A549 (cell line): ENCODE measurements around the gene PCNX4.

Experiments used
- BHLHE40 ChIP-seq: IDR thresholded peaks from 2 replicates; pipeline ENCODE4 v1.6.1; 2012; ENCODE audit warnings: low read depth, low read length, inconsistent platforms
- CBX8 ChIP-seq: fragments of 200-600 bp; sonication (generic); IDR thresholded peaks from 2 replicates; pipeline ENCODE4 v1.6.1; 2016
- CEBPB ChIP-seq, 2 experiments: fragments of >200 bp in 1 of 2; sonication (Bioruptor Twin) in 1 of 2; formaldehyde crosslinking in 1 of 2; IDR thresholded peaks; 2 replicates each; pipeline ENCODE4 v1.6.1; 2012 to 2016
- CHD2 ChIP-seq: fragments of 150-350 bp; IDR thresholded peaks from 2 replicates; pipeline ENCODE4 v1.6.1; 2014; ENCODE audit warnings: low read length; ENCODE audit not compliant: partially characterized antibody
- CTCF ChIP-seq: fragments of >200 bp; sonication (Bioruptor Twin); formaldehyde crosslinking; IDR thresholded peaks from 3 replicates; pipeline ENCODE4 v1.5.1; 2016
- KDM1A ChIP-seq: fragments of 200-600 bp; sonication (generic); IDR thresholded peaks from 2 replicates; pipeline ENCODE4 v1.6.1; 2016; ENCODE audit warnings: low read depth, mild to moderate bottlenecking
- KDM5A ChIP-seq: fragments of 200-600 bp; sonication (generic); IDR thresholded peaks from 2 replicates; pipeline ENCODE4 v1.6.1; 2016; ENCODE audit warnings: antibody characterized with exemption, mild to moderate bottlenecking
- MAZ ChIP-seq: fragments of 150-350 bp; IDR thresholded peaks from 2 replicates; pipeline ENCODE4 v1.6.1; 2014; ENCODE audit warnings: antibody characterized with exemption, low read depth, low read length, borderline replicate concordance
- MYC ChIP-seq: IDR thresholded peaks from 2 replicates; pipeline ENCODE4 v1.6.1; 2012; ENCODE audit warnings: mild to moderate bottlenecking, inconsistent platforms, low read length, improper control_type of control experiment, borderline replicate concordance
- POLR2A ChIP-seq: IDR thresholded peaks from 2 replicates; pipeline ENCODE4 v1.6.1; 2012; ENCODE audit warnings: mild to moderate bottlenecking, low read length
- TF ChIP-seq, protein P1 (sequence below): IDR thresholded peaks from 2 replicates; pipeline ENCODE4 v1.6.1; 2012
- TF ChIP-seq, protein P2 (sequence below): fragments of 450-650 bp; IDR thresholded peaks from 2 replicates; pipeline ENCODE4 v1.6.1; 2014; ENCODE audit warnings: antibody characterized with exemption

DNA sequence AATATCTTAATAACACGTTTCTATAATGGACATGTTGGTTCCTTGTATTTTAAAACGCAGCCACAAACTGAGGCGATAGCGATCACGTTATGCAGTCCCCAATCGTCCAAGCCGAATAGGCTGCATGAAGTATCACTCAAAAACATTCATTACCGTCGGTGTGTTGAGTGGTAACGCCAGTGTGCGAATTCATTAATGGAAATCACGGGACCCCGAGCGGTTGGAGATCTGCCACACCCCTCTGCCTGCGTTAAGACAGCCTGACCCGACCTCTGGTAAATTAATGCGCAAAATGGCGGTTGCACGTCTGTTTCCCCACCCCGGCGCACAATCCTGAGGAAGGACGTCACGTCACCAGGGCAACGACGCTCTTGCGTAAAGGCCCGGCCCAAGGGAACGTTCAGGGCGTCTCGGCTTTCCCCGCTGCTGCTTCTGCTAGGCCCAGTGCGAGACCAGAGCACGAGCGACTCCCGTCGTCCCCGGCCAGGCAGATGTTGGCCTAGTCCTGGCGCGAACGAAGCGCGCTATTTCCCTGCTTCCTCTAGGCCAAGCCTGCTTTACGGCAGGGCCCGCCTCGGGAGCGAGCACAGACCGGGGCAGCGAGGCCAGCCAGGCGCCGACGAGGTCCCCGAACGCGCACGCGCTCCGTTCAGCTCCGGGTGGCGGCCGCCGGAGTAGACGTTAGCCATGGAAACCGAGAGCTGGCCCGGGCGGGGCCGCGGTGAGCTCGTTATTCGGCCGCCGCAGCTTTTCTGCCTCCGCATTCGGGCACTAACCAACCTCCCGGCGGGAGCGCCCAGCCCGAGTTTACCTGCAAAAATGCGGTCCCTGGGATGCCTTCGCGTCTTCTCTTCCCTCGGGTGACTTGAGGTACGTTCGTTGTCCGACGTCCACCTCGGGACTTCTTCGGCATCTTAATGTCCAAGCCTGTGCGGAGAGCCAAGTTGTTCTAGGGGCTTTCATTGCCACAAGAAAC, at the start of gene PCNX4:
- TF ChIP-seq CTCF, result no peak
- no peak for TF ChIP-seq KDM5A
- no peak for TF ChIP-seq MAZ
- peak; percentile 92 for TF ChIP-seq MYC
- TF ChIP-seq POLR2A, result peak; percentile 95
- TF ChIP-seq CEBPB (IDR thresholded peaks at IDR 0.05), result peak; percentile 66 to 91; a peak in 3 of 4 replicates
- TF ChIP-seq CHD2, result no peak
- 0 out of 2 replicates have a peak, but pooled peaks have one; percentile 33 for TF ChIP-seq BHLHE40
- no peak for TF ChIP-seq CBX8
- TF ChIP-seq, protein P1, sequence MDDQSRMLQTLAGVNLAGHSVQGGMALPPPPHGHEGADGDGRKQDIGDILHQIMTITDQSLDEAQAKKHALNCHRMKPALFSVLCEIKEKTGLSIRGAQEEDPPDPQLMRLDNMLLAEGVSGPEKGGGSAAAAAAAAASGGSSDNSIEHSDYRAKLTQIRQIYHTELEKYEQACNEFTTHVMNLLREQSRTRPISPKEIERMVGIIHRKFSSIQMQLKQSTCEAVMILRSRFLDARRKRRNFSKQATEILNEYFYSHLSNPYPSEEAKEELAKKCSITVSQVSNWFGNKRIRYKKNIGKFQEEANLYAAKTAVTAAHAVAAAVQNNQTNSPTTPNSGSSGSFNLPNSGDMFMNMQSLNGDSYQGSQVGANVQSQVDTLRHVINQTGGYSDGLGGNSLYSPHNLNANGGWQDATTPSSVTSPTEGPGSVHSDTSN, result peak; percentile 44; the same call in 1 of the 2 replicates
- 0 out of 2 replicates have a peak, but pooled peaks have one; percentile 34 for TF ChIP-seq KDM1A
- TF ChIP-seq, protein P2, sequence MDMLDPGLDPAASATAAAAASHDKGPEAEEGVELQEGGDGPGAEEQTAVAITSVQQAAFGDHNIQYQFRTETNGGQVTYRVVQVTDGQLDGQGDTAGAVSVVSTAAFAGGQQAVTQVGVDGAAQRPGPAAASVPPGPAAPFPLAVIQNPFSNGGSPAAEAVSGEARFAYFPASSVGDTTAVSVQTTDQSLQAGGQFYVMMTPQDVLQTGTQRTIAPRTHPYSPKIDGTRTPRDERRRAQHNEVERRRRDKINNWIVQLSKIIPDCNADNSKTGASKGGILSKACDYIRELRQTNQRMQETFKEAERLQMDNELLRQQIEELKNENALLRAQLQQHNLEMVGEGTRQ, result no peak; the same call in 1 of the 2 replicates
